Fibroblast of lung (primary cell): ENCODE measurements around the gene COL8A2.

Experiments
- EZH2 ChIP-seq: IDR thresholded peaks from 2 replicates; pipeline ENCODE4 v1.5.1; 2012; ENCODE audit warnings: low read length, control low read depth, mild to moderate bottlenecking; ENCODE audit errors: missing control alignments
- TF ChIP-seq, protein P1 (sequence below), 2 donors: IDR thresholded peaks in 1 of 2; conservative IDR thresholded peaks in 1 of 2; 1 replicate in 1 of 2; 2 replicates in 1 of 2; pipeline ENCODE4 v1.5.1; 2011 to 2012; ENCODE audit warnings: low read length in 2 of 2, control low read depth in 1 of 2, inconsistent platforms in 1 of 2, low read depth in 1 of 2, mild to moderate bottlenecking in 1 of 2

DNA sequence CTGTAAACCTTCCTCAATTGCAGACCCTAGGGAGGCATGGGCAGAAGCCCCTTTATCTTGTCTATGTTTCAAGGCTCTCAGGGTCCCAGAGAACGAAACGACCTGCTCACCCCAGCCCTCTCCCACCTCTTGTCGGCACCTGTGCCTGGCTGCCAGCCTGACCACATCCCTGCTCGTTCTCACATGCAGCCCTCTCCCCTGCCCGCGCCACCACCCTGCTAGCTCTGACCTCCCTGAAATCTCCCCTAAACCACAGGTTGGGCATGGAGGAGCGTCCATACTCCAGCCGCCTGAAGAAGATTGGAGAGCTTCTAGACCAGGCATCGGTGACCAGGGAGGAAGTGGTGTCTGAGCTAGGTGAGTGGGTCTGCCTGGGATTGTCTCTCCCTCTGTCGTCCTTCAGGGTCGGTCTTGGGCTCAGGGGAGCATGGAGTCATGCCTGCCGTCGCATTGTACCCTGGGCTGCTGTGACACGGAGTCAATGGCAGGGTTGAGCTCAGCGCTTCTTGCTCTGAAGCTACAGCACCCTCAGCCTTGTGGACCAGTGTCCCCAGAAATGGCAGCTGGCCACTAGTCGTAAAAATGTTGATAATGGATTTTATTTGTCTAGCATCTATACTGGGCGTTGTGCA, 32.7 kb downstream of the COL8A2 start:
- TF ChIP-seq, protein P1, sequence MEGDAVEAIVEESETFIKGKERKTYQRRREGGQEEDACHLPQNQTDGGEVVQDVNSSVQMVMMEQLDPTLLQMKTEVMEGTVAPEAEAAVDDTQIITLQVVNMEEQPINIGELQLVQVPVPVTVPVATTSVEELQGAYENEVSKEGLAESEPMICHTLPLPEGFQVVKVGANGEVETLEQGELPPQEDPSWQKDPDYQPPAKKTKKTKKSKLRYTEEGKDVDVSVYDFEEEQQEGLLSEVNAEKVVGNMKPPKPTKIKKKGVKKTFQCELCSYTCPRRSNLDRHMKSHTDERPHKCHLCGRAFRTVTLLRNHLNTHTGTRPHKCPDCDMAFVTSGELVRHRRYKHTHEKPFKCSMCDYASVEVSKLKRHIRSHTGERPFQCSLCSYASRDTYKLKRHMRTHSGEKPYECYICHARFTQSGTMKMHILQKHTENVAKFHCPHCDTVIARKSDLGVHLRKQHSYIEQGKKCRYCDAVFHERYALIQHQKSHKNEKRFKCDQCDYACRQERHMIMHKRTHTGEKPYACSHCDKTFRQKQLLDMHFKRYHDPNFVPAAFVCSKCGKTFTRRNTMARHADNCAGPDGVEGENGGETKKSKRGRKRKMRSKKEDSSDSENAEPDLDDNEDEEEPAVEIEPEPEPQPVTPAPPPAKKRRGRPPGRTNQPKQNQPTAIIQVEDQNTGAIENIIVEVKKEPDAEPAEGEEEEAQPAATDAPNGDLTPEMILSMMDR (conservative IDR thresholded peaks at IDR 0.05 in 1 of 2, IDR thresholded peaks at IDR 0.05 in 1 of 2; ENCODE audit: low read depth in 1 of 2, low read length in 2 of 2), result no peak
- no peak for TF ChIP-seq EZH2
